Melanocyte of skin (primary cell): ENCODE results near the gene SPRY1. TPM values are rescaled to one million over a fixed set of nuclear protein-coding genes. Genes with fewer than 3 reads are reported as not detected.

Experiments
- total RNA-seq, 2 donors: library from RNA; depleted of rRNA; stranded (reverse); fragments of >200 nt; gene quantifications; 2 replicates each; pipeline ENCODE4 v1.2.3, GENCODE V29; 2012

The SPRY1 gene, protein sequence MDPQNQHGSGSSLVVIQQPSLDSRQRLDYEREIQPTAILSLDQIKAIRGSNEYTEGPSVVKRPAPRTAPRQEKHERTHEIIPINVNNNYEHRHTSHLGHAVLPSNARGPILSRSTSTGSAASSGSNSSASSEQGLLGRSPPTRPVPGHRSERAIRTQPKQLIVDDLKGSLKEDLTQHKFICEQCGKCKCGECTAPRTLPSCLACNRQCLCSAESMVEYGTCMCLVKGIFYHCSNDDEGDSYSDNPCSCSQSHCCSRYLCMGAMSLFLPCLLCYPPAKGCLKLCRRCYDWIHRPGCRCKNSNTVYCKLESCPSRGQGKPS
- 10 to 100 TPM in 1 of 2 donors, 1 to 10 TPM in 1; 2.4 to 11.3 TPM for total RNA-seq

DNA sequence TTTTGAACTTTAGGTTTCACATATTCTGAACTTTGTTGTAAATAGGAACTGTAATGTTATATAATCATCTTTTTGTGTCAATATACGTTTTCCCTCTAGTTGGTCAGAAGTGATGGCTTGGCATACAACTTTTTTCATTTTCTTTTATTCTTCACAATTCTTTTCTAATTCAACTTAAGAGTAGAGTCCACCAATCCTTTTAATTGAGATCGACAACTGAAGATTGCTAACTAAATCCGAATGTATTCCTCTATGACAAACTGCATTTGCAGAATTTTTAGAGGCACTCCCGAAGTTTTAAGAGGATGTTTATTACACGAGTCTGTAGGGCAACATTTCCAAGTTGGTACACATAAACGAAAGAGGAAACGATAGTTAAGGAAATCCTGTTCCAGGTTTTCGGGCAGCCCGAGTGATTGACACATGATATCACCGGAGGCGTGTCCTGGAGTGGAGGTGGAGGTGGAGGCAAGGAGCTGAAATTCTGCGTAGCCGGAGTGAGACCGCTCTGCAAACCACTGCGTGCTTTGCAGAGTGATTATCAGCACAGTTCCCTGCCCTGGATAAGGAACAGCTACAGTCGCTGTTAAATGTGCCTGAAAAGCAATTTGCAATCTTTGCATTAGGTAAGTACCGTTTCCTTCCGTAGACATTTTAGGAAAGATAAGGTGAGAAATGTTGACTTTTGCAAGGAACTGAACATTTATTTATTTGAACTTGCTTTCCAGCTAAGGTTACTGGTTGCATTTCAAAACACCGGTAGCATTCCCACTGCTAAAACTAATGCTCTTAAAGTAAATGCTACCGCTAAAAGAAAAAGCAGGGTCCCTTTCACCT is at the start of gene SPRY1:
Gene SPRY1 (plus strand): TSS at position 489 of the 837 bp plus-strand sequence. CDS start 4,797 bp downstream, outside the sequence.

